ENCODE results near the gene GPR37L1. TPM values are rescaled to one million over a fixed set of nuclear protein-coding genes. Genes with fewer than 3 reads are reported as not detected.
"Not testable (repeated sequence)": the region's sequence is repeated elsewhere in the genome, so short reads cannot be mapped to it uniquely, and the experiment has no call there.

Gene GPR37L1
- total and polyA plus RNA-seq, 12 donors: 0.03 to 0.20 (median 0.05) TPM; not detected in 7

DNA sequence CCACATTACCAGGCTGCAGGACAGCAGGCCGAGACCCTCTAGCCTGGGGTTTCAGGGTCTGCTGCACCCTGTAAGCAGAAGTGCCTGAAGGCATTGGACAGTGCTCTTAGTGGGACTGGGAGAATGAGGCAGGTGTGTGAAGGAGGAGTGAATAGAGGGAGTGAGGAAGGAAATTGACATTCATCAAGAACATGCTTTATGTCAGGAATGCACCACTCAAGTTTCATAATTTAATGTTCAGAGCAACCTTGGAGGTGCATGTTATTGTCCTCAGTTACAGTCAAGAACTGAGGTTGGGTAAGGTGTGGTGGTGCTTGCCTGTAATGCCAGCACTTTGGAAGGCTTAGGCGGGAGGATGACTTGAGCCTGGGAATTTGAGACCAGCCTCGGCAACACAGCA lies 11.7 kb upstream of the GPR37L1 start:
- intact Hi-C loops (cut with DNase I): loop anchor here in 3 of 10 donors (10.0 kb wide), 2 partner anchors 216 to 226 kb away; partner anchors contain the start of gene SHISA4 (in 1 of the 3)
- peak overlapping the region in 5 of 10 donors; percentile 17 to 85 (median 79) for H3K27ac ChIP-seq
- WGBS, 2 donors: 68 to 75% methylated on average over 3 of the region's 3 CpGs
- peaks cover 5 to 50% (median 32%) of the 10 kb centered on the region in 9 donors for H3K4me1 ChIP-seq
- no peak for TF ChIP-seq CTCF (IDR thresholded peaks at IDR 0.05)
- DNase-seq (no peak), ATAC-seq (no peak)
- H3K36me3 ChIP-seq: no peaks in the 10 kb centered on the region
- no peaks in the 10 kb centered on the region for H3K27me3 ChIP-seq
- no peaks in the 10 kb centered on the region for H3K9me3 ChIP-seq
- H3K4me3 ChIP-seq: no peak overlapping the region

DNA sequence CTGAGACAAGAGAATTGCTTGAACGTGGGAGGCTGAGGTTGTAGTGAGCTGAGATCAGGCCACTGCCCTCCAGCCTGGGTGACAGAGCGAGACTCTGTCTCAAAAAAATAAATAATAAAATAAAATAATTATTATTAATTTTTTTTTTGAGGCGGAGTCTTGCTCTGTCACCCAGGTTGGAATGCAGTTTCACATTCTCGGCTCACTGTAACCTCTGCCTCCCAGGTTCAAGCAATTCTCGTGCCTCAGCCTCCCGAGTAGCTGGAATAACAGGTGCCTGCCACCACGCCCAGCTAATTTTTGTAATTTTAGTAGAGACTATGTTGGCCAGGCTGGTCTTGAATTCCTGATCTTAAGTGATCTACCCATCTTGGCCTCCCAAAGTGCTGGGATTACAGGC lies 11.1 kb upstream of the GPR37L1 start:
- H3K4me1 ChIP-seq: peaks cover 5 to 46% (median 32%) of the 10 kb centered on the region in 9 donors
- DNase-seq, H3K27me3 ChIP-seq, H3K9me3 ChIP-seq, H3K4me3 ChIP-seq, H3K36me3 ChIP-seq, ATAC-seq: not testable (repeated sequence)
- intact Hi-C loops (cut with DNase I): loop anchor here in 3 of 10 donors (10.0 kb wide), 2 partner anchors 217 to 227 kb away; partner anchors contain the start of gene SHISA4 (in 1 of the 3)
- 90 to 93% methylated on average over 7 of the region's 7 CpGs for WGBS, 2 donors
- peak overlapping the region in 6 of 10 donors; percentile 17 to 85 (median 78) for H3K27ac ChIP-seq

GRCh38 chr1:202112859-202113689 lies 9.6 kb upstream of the GPR37L1 start:
- no peaks in the 10 kb centered on the region for H3K27me3 ChIP-seq
- peaks cover 0 to 33% (median 19%) of the 10 kb centered on the region in 9 donors for H3K4me1 ChIP-seq
- DNase-seq: peak; percentile 61 to 68
- no peaks in the 10 kb centered on the region for H3K9me3 ChIP-seq
- intact Hi-C loops (cut with DNase I): loop anchor here in 4 of 10 donors (2.0 to 10.0 kb wide), 3 partner anchors 64 to 228 kb away; partner anchors contain the start of gene SHISA4 (in 1 of the 4)
- TF ChIP-seq CTCF (IDR thresholded peaks at IDR 0.05): no peak
- WGBS, 2 donors: 17 to 28% methylated on average over 5 of the region's 5 CpGs
- no peak overlapping the region for H3K4me3 ChIP-seq
- peak overlapping the region; percentile 39 to 85 (median 70) for H3K27ac ChIP-seq
- ATAC-seq: peak; percentile 62 to 80 (median 77)
- H3K36me3 ChIP-seq: no peaks in the 10 kb centered on the region

GRCh38 chr1:202113690-202114300 lies 8.9 kb upstream of the GPR37L1 start:
- intact Hi-C loops (cut with DNase I): loop anchor here in 4 of 10 donors (2.0 to 10.0 kb wide), 3 partner anchors 65 to 229 kb away; partner anchors contain the start of gene SHISA4 (in 1 of the 4)
- H3K4me3 ChIP-seq: no peak overlapping the region
- TF ChIP-seq CTCF (IDR thresholded peaks at IDR 0.05): no peak
- no peak for DNase-seq
- ATAC-seq: no peak
- peak overlapping the region in 9 of 10 donors; percentile 48 to 85 (median 72) for H3K27ac ChIP-seq
- H3K9me3 ChIP-seq: no peaks in the 10 kb centered on the region
- no peaks in the 10 kb centered on the region for H3K36me3 ChIP-seq
- peaks cover 0 to 32% (median 15%) of the 10 kb centered on the region in 9 donors for H3K4me1 ChIP-seq
- H3K27me3 ChIP-seq: peaks cover 0 to 2% (median 0%) of the 10 kb centered on the region in 7 donors
- WGBS, 2 donors: 23 to 38% methylated on average over 2 of the region's 2 CpGs
